OCI-LY1 (cell line): ENCODE measurements around the gene THNSL1.

Source experiments
- CTCF ChIP-seq: fragments of 200-600 bp; sonication (generic), shearing (Covaris generic); IDR thresholded peaks from 2 replicates; pipeline ENCODE4 v1.5.1; 2017; ENCODE audit warnings: mild to moderate bottlenecking, antibody characterized with exemption, low read length, moderate library complexity, mixed read lengths
- EZH2 ChIP-seq: fragments of 200-600 bp; sonication (generic), shearing (Covaris generic); IDR thresholded peaks from 2 replicates; pipeline ENCODE4 v1.8.0; 2017; ENCODE audit warnings: borderline replicate concordance, mixed run types, mild to moderate bottlenecking, antibody characterized with exemption, low read length, moderate library complexity, mixed read lengths

- no peak for TF ChIP-seq CTCF
- no peak for TF ChIP-seq EZH2
These were observed 1.2 kb downstream of the THNSL1 start for GRCh38 chr10:25017661-25018060.
